ENCODE measurements around the gene TRIM71. TPM values are rescaled to one million over a fixed set of nuclear protein-coding genes. Genes with fewer than 3 reads are reported as not detected.
"Not testable (repeated sequence)": the region's sequence is repeated elsewhere in the genome, so short reads cannot be mapped to it uniquely, and the experiment has no call there.

Gene TRIM71
- total RNA-seq, 1 donor from 2014 or later: not detected

DNA sequence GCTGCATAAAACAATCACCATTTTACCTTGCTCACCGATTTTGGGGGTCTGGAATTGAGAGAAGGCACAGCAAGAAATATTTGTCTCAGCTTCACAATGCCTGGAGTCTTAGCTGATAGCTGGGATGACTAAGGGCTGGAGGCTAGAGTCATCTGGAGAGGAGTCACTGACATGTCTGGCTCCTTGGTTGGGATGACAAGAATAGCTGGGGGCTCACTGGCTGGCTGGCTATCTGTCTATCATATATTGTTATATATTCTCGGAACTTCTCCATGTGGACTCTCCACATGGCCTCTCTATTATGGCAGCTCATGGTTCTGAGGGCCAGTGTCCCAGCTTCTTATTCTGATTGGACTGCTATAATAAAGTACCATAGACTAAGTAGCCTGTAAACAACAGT is 20.0 kb upstream of the TRIM71 start:
- Mint-ChIP-seq H3K27me3 (ENCODE audit: unreplicated experiment) (peaks cover 28% of the 10 kb centered on the region), H3K4me1 (ENCODE audit: unreplicated experiment) (no peaks in the 10 kb centered on the region), H3K9me3 (ENCODE audit: unreplicated experiment) (no peaks in the 10 kb centered on the region), H3K27ac (ENCODE audit: unreplicated experiment) (no peak overlapping the region), H3K36me3 (ENCODE audit: unreplicated experiment) (no peaks in the 10 kb centered on the region), H3K4me3 (ENCODE audit: unreplicated experiment) (no peak overlapping the region)
- TF ChIP-seq, protein P1, sequence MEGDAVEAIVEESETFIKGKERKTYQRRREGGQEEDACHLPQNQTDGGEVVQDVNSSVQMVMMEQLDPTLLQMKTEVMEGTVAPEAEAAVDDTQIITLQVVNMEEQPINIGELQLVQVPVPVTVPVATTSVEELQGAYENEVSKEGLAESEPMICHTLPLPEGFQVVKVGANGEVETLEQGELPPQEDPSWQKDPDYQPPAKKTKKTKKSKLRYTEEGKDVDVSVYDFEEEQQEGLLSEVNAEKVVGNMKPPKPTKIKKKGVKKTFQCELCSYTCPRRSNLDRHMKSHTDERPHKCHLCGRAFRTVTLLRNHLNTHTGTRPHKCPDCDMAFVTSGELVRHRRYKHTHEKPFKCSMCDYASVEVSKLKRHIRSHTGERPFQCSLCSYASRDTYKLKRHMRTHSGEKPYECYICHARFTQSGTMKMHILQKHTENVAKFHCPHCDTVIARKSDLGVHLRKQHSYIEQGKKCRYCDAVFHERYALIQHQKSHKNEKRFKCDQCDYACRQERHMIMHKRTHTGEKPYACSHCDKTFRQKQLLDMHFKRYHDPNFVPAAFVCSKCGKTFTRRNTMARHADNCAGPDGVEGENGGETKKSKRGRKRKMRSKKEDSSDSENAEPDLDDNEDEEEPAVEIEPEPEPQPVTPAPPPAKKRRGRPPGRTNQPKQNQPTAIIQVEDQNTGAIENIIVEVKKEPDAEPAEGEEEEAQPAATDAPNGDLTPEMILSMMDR (IDR thresholded peaks at IDR 0.05): no peak
- no peak for DNase-seq (ENCODE audit: extremely low spot score, unreplicated experiment)

DNA sequence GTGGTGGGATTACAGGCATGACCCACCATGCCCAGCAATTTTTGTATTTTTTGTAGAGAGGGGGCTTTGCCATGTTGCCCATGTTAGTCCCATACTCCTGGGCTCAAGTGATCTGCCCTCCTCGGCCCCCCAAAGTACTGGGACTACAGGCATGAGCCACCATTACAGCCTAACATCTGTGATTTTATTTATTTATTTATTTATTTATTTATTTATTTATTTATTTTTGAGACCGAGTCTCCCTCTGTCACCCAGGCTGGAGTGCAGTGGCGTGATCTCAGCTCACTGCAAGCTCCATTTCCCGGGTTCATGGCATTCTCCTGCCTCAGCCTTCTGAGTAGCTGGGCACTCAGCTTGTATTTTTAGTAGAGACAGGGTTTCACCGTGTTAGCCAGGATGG is 16.4 kb upstream of the TRIM71 start:
- peaks cover 11% of the 10 kb centered on the region for H3K27me3 Mint-ChIP-seq (ENCODE audit: unreplicated experiment)
- not testable (repeated sequence) for H3K4me1 Mint-ChIP-seq (ENCODE audit: unreplicated experiment); H3K27ac Mint-ChIP-seq (ENCODE audit: unreplicated experiment); DNase-seq (ENCODE audit: extremely low spot score, unreplicated experiment); H3K36me3 Mint-ChIP-seq (ENCODE audit: unreplicated experiment); H3K9me3 Mint-ChIP-seq (ENCODE audit: unreplicated experiment); H3K4me3 Mint-ChIP-seq (ENCODE audit: unreplicated experiment)

GRCh38 chr3:32813180-32813579 is 4.6 kb upstream of the TRIM71 start:
- no peak for DNase-seq (ENCODE audit: extremely low spot score, unreplicated experiment)
- TF ChIP-seq, protein P1 (IDR thresholded peaks at IDR 0.05): no peak
- Mint-ChIP-seq H3K36me3 (ENCODE audit: unreplicated experiment) (no peaks in the 10 kb centered on the region), H3K4me3 (ENCODE audit: unreplicated experiment) (no peak overlapping the region), H3K4me1 (ENCODE audit: unreplicated experiment) (peaks cover 14% of the 10 kb centered on the region), H3K27ac (ENCODE audit: unreplicated experiment) (no peak overlapping the region), H3K27me3 (ENCODE audit: unreplicated experiment) (peaks cover 40% of the 10 kb centered on the region), H3K9me3 (ENCODE audit: unreplicated experiment) (no peaks in the 10 kb centered on the region)

DNA sequence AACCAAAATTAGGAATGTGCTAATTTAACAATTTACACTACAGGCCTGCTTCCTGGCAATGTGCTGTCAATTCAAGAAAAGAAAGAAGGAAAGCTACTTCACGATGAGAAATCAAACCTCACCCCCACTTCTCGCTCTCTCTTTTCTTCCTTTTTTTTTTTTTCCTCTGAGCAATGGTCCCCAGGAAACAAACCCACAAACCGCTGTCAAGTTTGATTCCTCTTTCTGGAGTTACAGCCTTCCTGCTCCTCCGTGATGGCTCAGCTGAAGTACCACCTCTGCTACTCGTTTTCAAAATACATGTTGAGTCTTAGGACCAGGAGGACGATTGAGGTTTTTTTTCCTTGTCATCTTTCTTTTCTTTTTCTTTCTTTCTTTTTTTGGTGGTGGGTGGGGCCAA is 3.4 kb upstream of the TRIM71 start:
- Mint-ChIP-seq H3K27me3 (ENCODE audit: unreplicated experiment) (peaks cover 47% of the 10 kb centered on the region), H3K27ac (ENCODE audit: unreplicated experiment) (no peak overlapping the region), H3K4me1 (ENCODE audit: unreplicated experiment) (peaks cover 18% of the 10 kb centered on the region), H3K36me3 (ENCODE audit: unreplicated experiment) (peaks cover 4% of the 10 kb centered on the region), H3K9me3 (ENCODE audit: unreplicated experiment) (no peaks in the 10 kb centered on the region), H3K4me3 (ENCODE audit: unreplicated experiment) (no peak overlapping the region)
- no peak for DNase-seq (ENCODE audit: extremely low spot score, unreplicated experiment)
- TF ChIP-seq, protein P1 (IDR thresholded peaks at IDR 0.05): no peak

GRCh38 chr3:32815841-32816438 is 1.9 kb upstream of the TRIM71 start:
- H3K4me1 Mint-ChIP-seq (ENCODE audit: unreplicated experiment): peaks cover 18% of the 10 kb centered on the region
- no peak overlapping the region for H3K27ac Mint-ChIP-seq (ENCODE audit: unreplicated experiment)
- H3K27me3 Mint-ChIP-seq (ENCODE audit: unreplicated experiment): peaks cover 63% of the 10 kb centered on the region
- no peaks in the 10 kb centered on the region for H3K9me3 Mint-ChIP-seq (ENCODE audit: unreplicated experiment)
- H3K4me3 Mint-ChIP-seq (ENCODE audit: unreplicated experiment): peak overlapping the region; percentile 80
- TF ChIP-seq, protein P1 (IDR thresholded peaks at IDR 0.05): no peak
- H3K36me3 Mint-ChIP-seq (ENCODE audit: unreplicated experiment): peaks cover 6% of the 10 kb centered on the region
- DNase-seq (ENCODE audit: extremely low spot score, unreplicated experiment): no peak
